ENCODE results near the gene TIE1.

DNA sequence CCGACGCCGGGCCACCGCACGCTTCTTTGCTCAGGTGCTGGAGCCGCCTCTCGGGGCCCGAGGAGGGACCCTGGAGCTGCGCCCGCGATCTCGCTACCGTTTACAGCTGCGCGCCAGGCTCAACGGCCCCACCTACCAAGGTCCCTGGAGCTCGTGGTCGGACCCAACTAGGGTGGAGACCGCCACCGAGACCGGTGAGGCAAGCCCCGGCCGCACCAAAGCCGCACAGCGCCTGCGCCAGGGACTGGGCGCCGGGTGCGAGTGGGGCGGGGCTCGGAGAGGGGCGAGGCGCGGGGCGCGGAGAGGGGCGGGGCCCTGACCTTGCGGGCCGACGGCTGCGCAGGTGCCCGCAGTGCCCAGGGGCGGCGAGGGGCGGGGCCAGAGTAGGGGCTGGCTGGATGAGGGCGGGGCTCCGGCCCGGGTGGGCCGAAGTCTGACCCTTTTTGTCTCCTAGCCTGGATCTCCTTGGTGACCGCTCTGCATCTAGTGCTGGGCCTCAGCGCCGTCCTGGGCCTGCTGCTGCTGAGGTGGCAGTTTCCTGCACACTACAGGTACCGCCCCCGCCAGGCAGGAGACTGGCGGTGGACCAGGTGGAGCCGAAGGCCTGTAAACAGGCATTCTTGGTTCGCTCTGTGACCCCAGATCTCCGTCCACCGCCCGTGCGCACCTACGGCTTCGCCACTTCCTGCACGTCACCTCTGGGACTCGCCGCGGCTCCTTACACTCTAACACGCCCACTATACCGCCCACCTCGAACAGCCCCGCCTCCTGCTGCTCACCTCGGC is 48.2 kb downstream of the TIE1 start:
- TF ChIP-seq ZFP3 (CRISPR knock-in tag; IDR thresholded peaks at IDR 0.05), result no peak
- no peak for TF ChIP-seq GLIS3 (CRISPR knock-in tag; IDR thresholded peaks at IDR 0.05)
- TF ChIP-seq ESRRG (CRISPR knock-in tag; IDR thresholded peaks at IDR 0.05), result no peak
- TF ChIP-seq ISL1 (CRISPR knock-in tag; IDR thresholded peaks at IDR 0.05), result no peak
- TF ChIP-seq, protein P1, sequence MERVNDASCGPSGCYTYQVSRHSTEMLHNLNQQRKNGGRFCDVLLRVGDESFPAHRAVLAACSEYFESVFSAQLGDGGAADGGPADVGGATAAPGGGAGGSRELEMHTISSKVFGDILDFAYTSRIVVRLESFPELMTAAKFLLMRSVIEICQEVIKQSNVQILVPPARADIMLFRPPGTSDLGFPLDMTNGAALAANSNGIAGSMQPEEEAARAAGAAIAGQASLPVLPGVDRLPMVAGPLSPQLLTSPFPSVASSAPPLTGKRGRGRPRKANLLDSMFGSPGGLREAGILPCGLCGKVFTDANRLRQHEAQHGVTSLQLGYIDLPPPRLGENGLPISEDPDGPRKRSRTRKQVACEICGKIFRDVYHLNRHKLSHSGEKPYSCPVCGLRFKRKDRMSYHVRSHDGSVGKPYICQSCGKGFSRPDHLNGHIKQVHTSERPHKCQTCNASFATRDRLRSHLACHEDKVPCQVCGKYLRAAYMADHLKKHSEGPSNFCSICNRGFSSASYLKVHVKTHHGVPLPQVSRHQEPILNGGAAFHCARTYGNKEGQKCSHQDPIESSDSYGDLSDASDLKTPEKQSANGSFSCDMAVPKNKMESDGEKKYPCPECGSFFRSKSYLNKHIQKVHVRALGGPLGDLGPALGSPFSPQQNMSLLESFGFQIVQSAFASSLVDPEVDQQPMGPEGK (CRISPR knock-in tag; IDR thresholded peaks at IDR 0.05; ENCODE audit: borderline replicate concordance), result no peak

Data from SK-N-SH treated with all-trans-retinoic acid at 6 μM for 48 hours (cell line).